Measurements from ENCODE around the gene PPFIA4.

Gene PPFIA4

GRCh38 chr1:203082571-203083462 lies 56.5 kb downstream of the PPFIA4 start:
- no peak for TF ChIP-seq CTCF (IDR thresholded peaks at IDR 0.05; ENCODE audit: insufficient read depth, low read length, missing control alignments)
- H3K4me3 ChIP-seq (ENCODE audit: low read depth, low read length), result no peak overlapping the region
- ChIA-PET POLR2A (no interaction called here), CTCF (interaction anchor here (0.7 to 2.6 kb wide), 11 partner anchors 11 to 187 kb away, joined by 3 to 12 read pairs (median 4); no protein-coding TSS in a partner anchor)
- DNase-seq (ENCODE audit: low read depth, low spot score), result no peak

GRCh38 chr1:203083463-203083921 lies 57.2 kb downstream of the PPFIA4 start:
- no peak for TF ChIP-seq CTCF (IDR thresholded peaks at IDR 0.05; ENCODE audit: insufficient read depth, low read length, missing control alignments)
- ChIA-PET POLR2A (no interaction called here), CTCF (interaction anchor here (0.8 to 3.9 kb wide), 11 partner anchors 13 to 186 kb away, joined by 3 to 23 read pairs (median 4); no protein-coding TSS in a partner anchor)
- DNase-seq (ENCODE audit: low read depth, low spot score), result no peak
- no peak overlapping the region for H3K4me3 ChIP-seq (ENCODE audit: low read depth, low read length)

- DNase-seq (ENCODE audit: low read depth, low spot score), result no peak
- peak; percentile 39 for TF ChIP-seq CTCF (IDR thresholded peaks at IDR 0.05; ENCODE audit: insufficient read depth, low read length, missing control alignments)
- no peak overlapping the region for H3K4me3 ChIP-seq (ENCODE audit: low read depth, low read length)
- CTCF ChIA-PET, result interaction anchor here (0.7 to 3.9 kb wide), 12 partner anchors 14 to 183 kb away, joined by 3 to 23 read pairs (median 4); no protein-coding TSS in a partner anchor
- POLR2A ChIA-PET, result no interaction called here
Measured at GRCh38 chr1:203084588-203085527, 58.6 kb downstream of the PPFIA4 start.

GRCh38 chr1:203085528-203086406 lies 59.5 kb downstream of the PPFIA4 start, which contains the start of gene MYOG:
Gene MYOG, minus strand, starts transcription at chr1:203086012. Its CDS starts 51 bp downstream, at chr1:203085961.
- POLR2A ChIA-PET, result no interaction called here

More at GRCh38 chr1:203085528-203086406, 59.5 kb downstream of the PPFIA4 start, which contains the start of gene MYOG:
- no peak within 1 kb of the TSS for H3K4me3 ChIP-seq (ENCODE audit: low read depth, low read length)
- CTCF ChIA-PET, result interaction anchor here (1.1 to 3.9 kb wide), 4 partner anchors 32 to 182 kb away, joined by 5 to 23 read pairs (median 10); no protein-coding TSS in a partner anchor
- no peak for TF ChIP-seq CTCF (IDR thresholded peaks at IDR 0.05; ENCODE audit: insufficient read depth, low read length, missing control alignments)
- no peak for DNase-seq (ENCODE audit: low read depth, low spot score)
